ENCODE data around the gene HOXC5. TPM values are rescaled to one million over a fixed set of nuclear protein-coding genes. Genes with fewer than 3 reads are reported as not detected.

Gene HOXC5
- total RNA-seq, 1 experiment from 2014 or later: 0.61 TPM

- intact Hi-C loops (cut with micrococcal nuclease; ENCODE audit: unreplicated experiment): no loop called here
- Histone ChIP-seq H2AFZ (no peak within 1 kb of the TSS), H3K27me3 (ENCODE audit: insufficient read depth, low read depth) (no peaks in the 10 kb centered on the region), H3K36me3 (ENCODE audit: low read depth) (no peaks in the 10 kb centered on the region), H3K79me2 (ENCODE audit: low read depth) (no peaks in the 10 kb centered on the region), H3F3A (ENCODE audit: insufficient read depth, low read depth) (no peaks in the 10 kb centered on the region), H3K27ac (no peak within 1 kb of the TSS), H3K4me2 (no peak within 1 kb of the TSS), H3K4me3 (no peak within 1 kb of the TSS), H4K20me1 (ENCODE audit: insufficient read depth) (no peaks in the 10 kb centered on the region), H3K4me1 (replicated peaks; ENCODE audit: insufficient read depth) (0 out of 2 replicates have a peak, but pooled peaks cover 5% of the 10 kb centered on the region), H3K9me3 (ENCODE audit: insufficient read depth, low read depth) (no peaks in the 10 kb centered on the region), H3K9me2 (ENCODE audit: insufficient read depth) (no peaks in the 10 kb centered on the region)
- TF ChIP-seq EZH2 (IDR thresholded peaks at IDR 0.05; ENCODE audit: low read depth) (no peak), CTCF (conservative IDR thresholded peaks at IDR 0.05) (no peak)
- ChIA-PET CTCF (interaction anchor here (0.6 kb wide), 1 partner anchor 330 kb away, joined by 4 read pairs; no protein-coding TSS in a partner anchor), POLR2A (ENCODE audit: unreplicated experiment) (no interaction called here)
- BruUV-seq (replicated peaks): no TSS peak
- DNase-seq: no peak
Measured at GRCh38 chr12:54028314-54029201, 4.3 kb upstream of the HOXC5 start, which contains the start of gene HOXC6. HOXC6 (plus strand) TSS chr12:54028440; CDS start chr12:54028522, 82 bp downstream.

- H2AFZ ChIP-seq: no peak overlapping the region
- BruUV-seq (replicated peaks): no TSS peak
- no peaks in the 10 kb centered on the region for H3K9me2 ChIP-seq (ENCODE audit: insufficient read depth)
- H3K27ac ChIP-seq: no peak overlapping the region
- H3K79me2 ChIP-seq (ENCODE audit: low read depth): no peaks in the 10 kb centered on the region
- no peaks in the 10 kb centered on the region for H3K27me3 ChIP-seq (ENCODE audit: insufficient read depth, low read depth)
- POLR2A ChIA-PET (ENCODE audit: unreplicated experiment): no interaction called here
- CTCF ChIA-PET: no interaction called here
- no peaks in the 10 kb centered on the region for H3F3A ChIP-seq (ENCODE audit: insufficient read depth, low read depth)
- H3K4me1 ChIP-seq (replicated peaks; ENCODE audit: insufficient read depth): 0 out of 2 replicates have a peak, but pooled peaks cover 5% of the 10 kb centered on the region
- no peak overlapping the region for H3K4me2 ChIP-seq
- H3K9me3 ChIP-seq (ENCODE audit: insufficient read depth, low read depth): no peaks in the 10 kb centered on the region
- no peaks in the 10 kb centered on the region for H3K36me3 ChIP-seq (ENCODE audit: low read depth)
- TF ChIP-seq CTCF (conservative IDR thresholded peaks at IDR 0.05) (no peak), EZH2 (IDR thresholded peaks at IDR 0.05; ENCODE audit: low read depth) (no peak)
- no peak for DNase-seq
- no peaks in the 10 kb centered on the region for H4K20me1 ChIP-seq (ENCODE audit: insufficient read depth)
- H3K4me3 ChIP-seq: no peak overlapping the region
- intact Hi-C loops (cut with micrococcal nuclease; ENCODE audit: unreplicated experiment): no loop called here
Measured at GRCh38 chr12:54029529-54030441, 3.1 kb upstream of the HOXC5 start.

GRCh38 chr12:54030442-54030801 is 2.4 kb upstream of the HOXC5 start:
- ChIA-PET POLR2A (ENCODE audit: unreplicated experiment) (no interaction called here), CTCF (interaction anchor here (0.6 kb wide), 1 partner anchor 13 kb away, joined by 13 read pairs; no protein-coding TSS in a partner anchor)
- H3K27me3 ChIP-seq (ENCODE audit: insufficient read depth, low read depth): no peaks in the 10 kb centered on the region
- no peaks in the 10 kb centered on the region for H3K9me2 ChIP-seq (ENCODE audit: insufficient read depth)
- TF ChIP-seq EZH2 (IDR thresholded peaks at IDR 0.05; ENCODE audit: low read depth): no peak
- TF ChIP-seq CTCF (conservative IDR thresholded peaks at IDR 0.05): no peak
- no peak overlapping the region for H3K27ac ChIP-seq
- intact Hi-C loops (cut with micrococcal nuclease; ENCODE audit: unreplicated experiment): no loop called here
- H3K4me1 ChIP-seq (replicated peaks; ENCODE audit: insufficient read depth): 0 out of 2 replicates have a peak, but pooled peaks cover 5% of the 10 kb centered on the region
- no TSS peak for BruUV-seq (replicated peaks)
- H3F3A ChIP-seq (ENCODE audit: insufficient read depth, low read depth): no peaks in the 10 kb centered on the region
- no peaks in the 10 kb centered on the region for H4K20me1 ChIP-seq (ENCODE audit: insufficient read depth)
- H3K9me3 ChIP-seq (ENCODE audit: insufficient read depth, low read depth): no peaks in the 10 kb centered on the region
- no peaks in the 10 kb centered on the region for H3K79me2 ChIP-seq (ENCODE audit: low read depth)
- H2AFZ ChIP-seq: no peak overlapping the region
- H3K4me3 ChIP-seq: no peak overlapping the region
- no peak for DNase-seq
- no peaks in the 10 kb centered on the region for H3K36me3 ChIP-seq (ENCODE audit: low read depth)
- no peak overlapping the region for H3K4me2 ChIP-seq
